ENCODE results near the gene ALAD.

ALAD gene

GRCh38 chr9:113345671-113346070 lies 55.4 kb downstream of the ALAD start:
- Histone ChIP-seq H3K79me2 (ENCODE audit: insufficient read depth, low read length) (no peaks in the 10 kb centered on the region), H3K4me3 (ENCODE audit: insufficient read depth, low read length, poor library complexity, severe bottlenecking) (no peak overlapping the region), H3K36me3 (ENCODE audit: low read length) (no peaks in the 10 kb centered on the region), H3K4me2 (ENCODE audit: low read depth, low read length, poor library complexity, severe bottlenecking) (no peak overlapping the region), H2AFZ (ENCODE audit: low read depth, low read length, severe bottlenecking) (no peak overlapping the region), H3K9me3 (ENCODE audit: insufficient read depth, low read length) (no peaks in the 10 kb centered on the region), H3K9ac (ENCODE audit: low read length) (no peak overlapping the region), H3K9me2 (replicated peaks; ENCODE audit: insufficient read depth, low read length) (no peaks in the 10 kb centered on the region), H4K20me1 (ENCODE audit: low read depth, low read length) (no peaks in the 10 kb centered on the region), H3K27me3 (ENCODE audit: low read length) (no peaks in the 10 kb centered on the region), H3F3A (ENCODE audit: insufficient read depth) (no peaks in the 10 kb centered on the region), H3K27ac (ENCODE audit: low read depth, low read length) (no peak overlapping the region)
- TF ChIP-seq, protein P1, sequence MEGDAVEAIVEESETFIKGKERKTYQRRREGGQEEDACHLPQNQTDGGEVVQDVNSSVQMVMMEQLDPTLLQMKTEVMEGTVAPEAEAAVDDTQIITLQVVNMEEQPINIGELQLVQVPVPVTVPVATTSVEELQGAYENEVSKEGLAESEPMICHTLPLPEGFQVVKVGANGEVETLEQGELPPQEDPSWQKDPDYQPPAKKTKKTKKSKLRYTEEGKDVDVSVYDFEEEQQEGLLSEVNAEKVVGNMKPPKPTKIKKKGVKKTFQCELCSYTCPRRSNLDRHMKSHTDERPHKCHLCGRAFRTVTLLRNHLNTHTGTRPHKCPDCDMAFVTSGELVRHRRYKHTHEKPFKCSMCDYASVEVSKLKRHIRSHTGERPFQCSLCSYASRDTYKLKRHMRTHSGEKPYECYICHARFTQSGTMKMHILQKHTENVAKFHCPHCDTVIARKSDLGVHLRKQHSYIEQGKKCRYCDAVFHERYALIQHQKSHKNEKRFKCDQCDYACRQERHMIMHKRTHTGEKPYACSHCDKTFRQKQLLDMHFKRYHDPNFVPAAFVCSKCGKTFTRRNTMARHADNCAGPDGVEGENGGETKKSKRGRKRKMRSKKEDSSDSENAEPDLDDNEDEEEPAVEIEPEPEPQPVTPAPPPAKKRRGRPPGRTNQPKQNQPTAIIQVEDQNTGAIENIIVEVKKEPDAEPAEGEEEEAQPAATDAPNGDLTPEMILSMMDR (IDR thresholded peaks at IDR 0.05; ENCODE audit: insufficient read depth, low read length, poor library complexity, severe bottlenecking): no peak
- no peak for TF ChIP-seq EZH2phosphoT487 (conservative IDR thresholded peaks at IDR 0.05; ENCODE audit: low read length)

- Histone ChIP-seq H4K20me1 (ENCODE audit: low read depth, low read length) (no peaks in the 10 kb centered on the region), H3K79me2 (ENCODE audit: insufficient read depth, low read length) (no peaks in the 10 kb centered on the region), H3K9ac (ENCODE audit: low read length) (no peak overlapping the region), H2AFZ (ENCODE audit: low read depth, low read length, severe bottlenecking) (no peak overlapping the region), H3F3A (ENCODE audit: insufficient read depth) (no peaks in the 10 kb centered on the region), H3K4me2 (ENCODE audit: low read depth, low read length, poor library complexity, severe bottlenecking) (no peak overlapping the region), H3K4me3 (ENCODE audit: insufficient read depth, low read length, poor library complexity, severe bottlenecking) (no peak overlapping the region), H3K36me3 (ENCODE audit: low read length) (no peaks in the 10 kb centered on the region), H3K27me3 (ENCODE audit: low read length) (no peaks in the 10 kb centered on the region), H3K9me2 (replicated peaks; ENCODE audit: insufficient read depth, low read length) (no peaks in the 10 kb centered on the region), H3K27ac (ENCODE audit: low read depth, low read length) (no peak overlapping the region), H3K9me3 (ENCODE audit: insufficient read depth, low read length) (no peaks in the 10 kb centered on the region)
- TF ChIP-seq EZH2phosphoT487 (conservative IDR thresholded peaks at IDR 0.05; ENCODE audit: low read length): no peak
- TF ChIP-seq, protein P1 (IDR thresholded peaks at IDR 0.05; ENCODE audit: insufficient read depth, low read length, poor library complexity, severe bottlenecking): no peak
Measured at GRCh38 chr9:113345190-113345589, 55.9 kb downstream of the ALAD start.

- Histone ChIP-seq H4K20me1 (ENCODE audit: low read depth, low read length) (no peaks in the 10 kb centered on the region), H2AFZ (ENCODE audit: low read depth, low read length, severe bottlenecking) (no peak overlapping the region), H3F3A (ENCODE audit: insufficient read depth) (no peaks in the 10 kb centered on the region), H3K9me2 (replicated peaks; ENCODE audit: insufficient read depth, low read length) (no peaks in the 10 kb centered on the region), H3K4me2 (ENCODE audit: low read depth, low read length, poor library complexity, severe bottlenecking) (no peak overlapping the region), H3K36me3 (ENCODE audit: low read length) (no peaks in the 10 kb centered on the region), H3K9ac (ENCODE audit: low read length) (no peak overlapping the region), H3K4me3 (ENCODE audit: insufficient read depth, low read length, poor library complexity, severe bottlenecking) (no peak overlapping the region), H3K9me3 (ENCODE audit: insufficient read depth, low read length) (no peaks in the 10 kb centered on the region), H3K27ac (ENCODE audit: low read depth, low read length) (no peak overlapping the region), H3K27me3 (ENCODE audit: low read length) (no peaks in the 10 kb centered on the region), H3K79me2 (ENCODE audit: insufficient read depth, low read length) (no peaks in the 10 kb centered on the region)
- TF ChIP-seq, protein P1 (IDR thresholded peaks at IDR 0.05; ENCODE audit: insufficient read depth, low read length, poor library complexity, severe bottlenecking): no peak
- no peak for TF ChIP-seq EZH2phosphoT487 (conservative IDR thresholded peaks at IDR 0.05; ENCODE audit: low read length)
Measured at GRCh38 chr9:113343732-113344231, 57.3 kb downstream of the ALAD start.

All from SU-DHL-6 (cell line).